Measurements from ENCODE around the gene PTPRD.
"Not testable (repeated sequence)": the region's sequence is repeated elsewhere in the genome, so short reads cannot be mapped to it uniquely, and the experiment has no call there.

Gene PTPRD

DNA sequence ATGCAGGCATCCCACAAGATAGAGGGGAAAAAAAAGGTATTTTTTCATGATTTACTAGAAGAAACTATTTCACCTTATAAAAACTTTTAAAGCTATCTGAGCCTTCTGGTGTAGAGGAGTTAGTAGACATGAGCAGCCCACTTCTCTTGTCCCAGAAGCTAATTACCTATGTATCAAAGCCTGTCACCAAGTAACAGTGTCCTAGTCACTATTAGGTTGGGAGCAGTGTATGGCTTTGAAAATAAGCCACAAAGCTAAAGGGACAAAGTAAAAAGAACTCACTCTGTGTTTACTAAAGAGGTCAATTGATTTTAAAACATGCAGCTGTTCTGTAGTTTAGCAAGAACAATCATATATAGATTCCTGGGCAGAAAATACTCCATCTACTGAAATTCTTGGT, 1286.1 kb downstream of the PTPRD start:
- H2AFZ ChIP-seq (ENCODE audit: low read length) = no peak overlapping the region
- H3K36me3 ChIP-seq (ENCODE audit: insufficient read depth, low read length) = no peaks in the 10 kb centered on the region
- no peak overlapping the region for H3K4me3 ChIP-seq (ENCODE audit: low read length, poor library complexity, severe bottlenecking)
- H3K4me1 ChIP-seq (ENCODE audit: insufficient read depth, low read length, poor library complexity, severe bottlenecking) = no peaks in the 10 kb centered on the region
- H3K27me3 ChIP-seq (ENCODE audit: insufficient read depth, low read length, poor library complexity, severe bottlenecking) = no peaks in the 10 kb centered on the region
- no peaks in the 10 kb centered on the region for H4K20me1 ChIP-seq (ENCODE audit: insufficient read depth, low read length, poor library complexity, severe bottlenecking)
- no peaks in the 10 kb centered on the region for H3K9me3 ChIP-seq (ENCODE audit: insufficient read depth, low read depth, low read length)
- no peak overlapping the region for H3K9ac ChIP-seq (ENCODE audit: low read depth, low read length, poor library complexity, severe bottlenecking)
- no peak for TF ChIP-seq EZH2phosphoT487 (IDR thresholded peaks at IDR 0.05; ENCODE audit: borderline replicate concordance)
- TF ChIP-seq, protein P1, sequence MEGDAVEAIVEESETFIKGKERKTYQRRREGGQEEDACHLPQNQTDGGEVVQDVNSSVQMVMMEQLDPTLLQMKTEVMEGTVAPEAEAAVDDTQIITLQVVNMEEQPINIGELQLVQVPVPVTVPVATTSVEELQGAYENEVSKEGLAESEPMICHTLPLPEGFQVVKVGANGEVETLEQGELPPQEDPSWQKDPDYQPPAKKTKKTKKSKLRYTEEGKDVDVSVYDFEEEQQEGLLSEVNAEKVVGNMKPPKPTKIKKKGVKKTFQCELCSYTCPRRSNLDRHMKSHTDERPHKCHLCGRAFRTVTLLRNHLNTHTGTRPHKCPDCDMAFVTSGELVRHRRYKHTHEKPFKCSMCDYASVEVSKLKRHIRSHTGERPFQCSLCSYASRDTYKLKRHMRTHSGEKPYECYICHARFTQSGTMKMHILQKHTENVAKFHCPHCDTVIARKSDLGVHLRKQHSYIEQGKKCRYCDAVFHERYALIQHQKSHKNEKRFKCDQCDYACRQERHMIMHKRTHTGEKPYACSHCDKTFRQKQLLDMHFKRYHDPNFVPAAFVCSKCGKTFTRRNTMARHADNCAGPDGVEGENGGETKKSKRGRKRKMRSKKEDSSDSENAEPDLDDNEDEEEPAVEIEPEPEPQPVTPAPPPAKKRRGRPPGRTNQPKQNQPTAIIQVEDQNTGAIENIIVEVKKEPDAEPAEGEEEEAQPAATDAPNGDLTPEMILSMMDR (conservative IDR thresholded peaks at IDR 0.05; ENCODE audit: low read length) = no peak
- no peaks in the 10 kb centered on the region for H3K79me2 ChIP-seq (ENCODE audit: insufficient read depth, low read length)
- no peak overlapping the region for H3K4me2 ChIP-seq (ENCODE audit: low read depth, low read length, poor library complexity, severe bottlenecking)
- H3F3A ChIP-seq (ENCODE audit: low read depth) = no peaks in the 10 kb centered on the region
- no peaks in the 10 kb centered on the region for H3K9me2 ChIP-seq (replicated peaks; ENCODE audit: low read depth, low read length)

DNA sequence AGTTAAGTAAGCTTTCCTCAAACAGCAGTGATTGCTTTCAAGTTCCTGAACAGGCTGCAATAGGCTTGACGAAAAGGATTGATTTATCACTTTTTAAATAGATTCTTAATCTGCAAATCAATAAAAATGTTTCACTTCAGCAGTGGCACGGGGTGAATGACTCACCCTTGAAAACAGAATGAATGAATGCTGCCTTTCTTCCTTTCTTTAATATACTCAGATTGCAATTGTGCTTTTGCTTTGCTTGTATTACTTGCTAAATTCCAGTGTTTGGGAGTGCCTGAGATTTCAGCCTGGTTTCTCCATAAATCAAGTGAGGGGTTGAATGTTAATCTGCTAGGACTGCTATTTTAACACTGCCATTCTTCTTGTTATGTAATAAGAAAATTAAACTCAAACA, 1293.8 kb downstream of the PTPRD start:
- no peaks in the 10 kb centered on the region for H3K36me3 ChIP-seq (ENCODE audit: insufficient read depth, low read length)
- no peaks in the 10 kb centered on the region for H3F3A ChIP-seq (ENCODE audit: low read depth)
- no peaks in the 10 kb centered on the region for H3K27me3 ChIP-seq (ENCODE audit: insufficient read depth, low read length, poor library complexity, severe bottlenecking)
- H2AFZ ChIP-seq (ENCODE audit: low read length) = no peak overlapping the region
- H3K9me3 ChIP-seq (ENCODE audit: insufficient read depth, low read depth, low read length) = no peaks in the 10 kb centered on the region
- no peaks in the 10 kb centered on the region for H3K79me2 ChIP-seq (ENCODE audit: insufficient read depth, low read length)
- no peak overlapping the region for H3K9ac ChIP-seq (ENCODE audit: low read depth, low read length, poor library complexity, severe bottlenecking)
- no peaks in the 10 kb centered on the region for H3K4me1 ChIP-seq (ENCODE audit: insufficient read depth, low read length, poor library complexity, severe bottlenecking)
- TF ChIP-seq, protein P1 (conservative IDR thresholded peaks at IDR 0.05; ENCODE audit: low read length) = no peak
- TF ChIP-seq EZH2phosphoT487 (IDR thresholded peaks at IDR 0.05; ENCODE audit: borderline replicate concordance) = no peak
- no peaks in the 10 kb centered on the region for H4K20me1 ChIP-seq (ENCODE audit: insufficient read depth, low read length, poor library complexity, severe bottlenecking)
- H3K4me3 ChIP-seq (ENCODE audit: low read length, poor library complexity, severe bottlenecking) = no peak overlapping the region
- no peaks in the 10 kb centered on the region for H3K9me2 ChIP-seq (replicated peaks; ENCODE audit: low read depth, low read length)
- no peak overlapping the region for H3K4me2 ChIP-seq (ENCODE audit: low read depth, low read length, poor library complexity, severe bottlenecking)

DNA sequence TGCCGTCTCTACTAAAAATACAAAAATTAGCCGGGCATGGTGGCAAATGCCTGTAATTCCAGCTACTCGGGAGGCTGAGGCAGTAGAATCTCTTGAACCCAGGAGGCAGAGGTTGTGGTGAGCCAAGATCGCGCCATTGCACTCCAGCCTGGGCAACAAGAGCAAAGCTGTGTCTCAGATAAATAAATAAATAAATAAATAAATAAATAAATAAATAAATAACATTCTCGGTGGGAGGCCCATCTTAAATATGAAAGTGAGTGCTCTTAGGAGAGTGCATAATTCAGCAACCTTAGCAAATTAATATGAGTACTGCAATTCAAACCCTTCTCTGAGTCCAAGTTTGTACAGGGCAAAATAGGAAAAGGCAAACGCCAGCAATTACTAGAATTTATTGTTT, 1302.1 kb downstream of the PTPRD start:
- H3K4me1 ChIP-seq (ENCODE audit: insufficient read depth, low read length, poor library complexity, severe bottlenecking); H4K20me1 ChIP-seq (ENCODE audit: insufficient read depth, low read length, poor library complexity, severe bottlenecking); H3K4me2 ChIP-seq (ENCODE audit: low read depth, low read length, poor library complexity, severe bottlenecking); H3K79me2 ChIP-seq (ENCODE audit: insufficient read depth, low read length); H3K9me2 ChIP-seq (replicated peaks; ENCODE audit: low read depth, low read length); H3F3A ChIP-seq (ENCODE audit: low read depth); H2AFZ ChIP-seq (ENCODE audit: low read length); H3K9ac ChIP-seq (ENCODE audit: low read depth, low read length, poor library complexity, severe bottlenecking); H3K36me3 ChIP-seq (ENCODE audit: insufficient read depth, low read length); H3K9me3 ChIP-seq (ENCODE audit: insufficient read depth, low read depth, low read length); H3K27me3 ChIP-seq (ENCODE audit: insufficient read depth, low read length, poor library complexity, severe bottlenecking); H3K4me3 ChIP-seq (ENCODE audit: low read length, poor library complexity, severe bottlenecking): not testable (repeated sequence)

GRCh38 chr9:9305600-9305999, 1307.2 kb downstream of the PTPRD start:
- TF ChIP-seq, protein P1 (conservative IDR thresholded peaks at IDR 0.05; ENCODE audit: low read length) = no peak
- no peak for TF ChIP-seq EZH2phosphoT487 (IDR thresholded peaks at IDR 0.05; ENCODE audit: borderline replicate concordance)
- no peak overlapping the region for H3K4me2 ChIP-seq (ENCODE audit: low read depth, low read length, poor library complexity, severe bottlenecking)
- no peaks in the 10 kb centered on the region for H3K9me3 ChIP-seq (ENCODE audit: insufficient read depth, low read depth, low read length)
- no peaks in the 10 kb centered on the region for H3K79me2 ChIP-seq (ENCODE audit: insufficient read depth, low read length)
- H4K20me1 ChIP-seq (ENCODE audit: insufficient read depth, low read length, poor library complexity, severe bottlenecking) = no peaks in the 10 kb centered on the region
- H3F3A ChIP-seq (ENCODE audit: low read depth) = no peaks in the 10 kb centered on the region
- no peaks in the 10 kb centered on the region for H3K36me3 ChIP-seq (ENCODE audit: insufficient read depth, low read length)
- no peaks in the 10 kb centered on the region for H3K9me2 ChIP-seq (replicated peaks; ENCODE audit: low read depth, low read length)
- H3K4me1 ChIP-seq (ENCODE audit: insufficient read depth, low read length, poor library complexity, severe bottlenecking) = no peaks in the 10 kb centered on the region
- no peak overlapping the region for H3K9ac ChIP-seq (ENCODE audit: low read depth, low read length, poor library complexity, severe bottlenecking)
- no peak overlapping the region for H3K4me3 ChIP-seq (ENCODE audit: low read length, poor library complexity, severe bottlenecking)
- no peaks in the 10 kb centered on the region for H3K27me3 ChIP-seq (ENCODE audit: insufficient read depth, low read length, poor library complexity, severe bottlenecking)
- H2AFZ ChIP-seq (ENCODE audit: low read length) = no peak overlapping the region

All from Loucy (cell line).